Measurements from ENCODE around the gene PNKD.

GRCh38 chr2:218317835-218318234 is 47.5 kb downstream of the PNKD start:
- TF ChIP-seq CTCF (conservative IDR thresholded peaks at IDR 0.05; ENCODE audit: low read length) (no peak), EZH2phosphoT487 (IDR thresholded peaks at IDR 0.05; ENCODE audit: borderline replicate concordance) (no peak)
